Measurements from ENCODE around the gene AP1B1. TPM values are rescaled to one million over a fixed set of nuclear protein-coding genes. Genes with fewer than 3 reads are reported as not detected.

AP1B1 gene
- polyA plus RNA-seq, 1 donor from 2014 or later = 43.8 TPM

DNA sequence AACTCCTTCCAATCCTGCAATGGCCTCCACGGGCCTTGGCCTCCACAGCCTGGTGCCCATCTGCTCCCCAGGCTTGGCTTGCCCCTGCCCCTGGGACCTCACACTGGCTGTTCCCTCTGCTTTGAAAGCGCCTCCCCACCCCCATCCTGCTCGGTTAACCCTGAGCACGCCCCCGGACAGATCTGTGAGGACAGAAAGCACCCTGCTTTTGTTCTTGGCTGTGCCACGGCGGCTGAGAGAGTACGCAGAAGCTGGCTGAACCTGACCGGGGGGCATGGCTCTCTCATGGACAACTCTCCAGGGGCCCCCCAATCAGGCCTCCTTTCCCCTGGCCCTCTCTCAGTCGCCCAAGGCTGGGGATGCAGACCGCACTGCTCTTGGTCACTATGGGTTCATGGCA lies 52.7 kb downstream of the AP1B1 start:
- Histone ChIP-seq H2AFZ (ENCODE audit: low read depth, low read length) (no peak overlapping the region), H3K4me3 (ENCODE audit: low read length) (no peak overlapping the region), H3K27ac (ENCODE audit: low read length) (no peak overlapping the region), H3K4me2 (ENCODE audit: low read length) (no peak overlapping the region), H4K20me1 (ENCODE audit: insufficient read depth) (no peaks in the 10 kb centered on the region), H3K9me3 (ENCODE audit: low read length) (no peaks in the 10 kb centered on the region), H3K9ac (ENCODE audit: low read length) (no peak overlapping the region), H3K9me2 (ENCODE audit: insufficient read depth, low read length) (no peaks in the 10 kb centered on the region), H3K36me3 (ENCODE audit: insufficient read depth, low read length) (no peaks in the 10 kb centered on the region), H3K27me3 (ENCODE audit: insufficient read depth, low read depth, low read length) (no peaks in the 10 kb centered on the region), H3K79me2 (replicated peaks; ENCODE audit: insufficient read depth, low read length) (no peaks in the 10 kb centered on the region), H3F3A (ENCODE audit: insufficient read depth, low read length, poor library complexity, severe bottlenecking) (no peaks in the 10 kb centered on the region)
- no peak for TF ChIP-seq EZH2 (IDR thresholded peaks at IDR 0.05; ENCODE audit: borderline replicate concordance, insufficient read depth, low read length, poor library complexity, severe bottlenecking)
- no peak for TF ChIP-seq EP300 (conservative IDR thresholded peaks at IDR 0.05; ENCODE audit: poor library complexity, severe bottlenecking)
- TF ChIP-seq REST (IDR thresholded peaks at IDR 0.05; ENCODE audit: borderline replicate concordance) = no peak
- no peak for TF ChIP-seq POLR2AphosphoS5 (IDR thresholded peaks at IDR 0.05)
- TF ChIP-seq RAD21 (conservative IDR thresholded peaks at IDR 0.05) = no peak
- TF ChIP-seq MXI1 (conservative IDR thresholded peaks at IDR 0.05; ENCODE audit: poor library complexity, severe bottlenecking) = no peak
- no peak for TF ChIP-seq SMC3 (conservative IDR thresholded peaks at IDR 0.05; ENCODE audit: poor library complexity)
- no peak for TF ChIP-seq CTCF (IDR thresholded peaks at IDR 0.05; ENCODE audit: poor library complexity, severe bottlenecking)
- TF ChIP-seq TAF1 (IDR thresholded peaks at IDR 0.05; ENCODE audit: low read depth) = no peak

- Histone ChIP-seq H3K4me3 (ENCODE audit: low read length) (no peak overlapping the region), H3K9me2 (ENCODE audit: insufficient read depth, low read length) (no peaks in the 10 kb centered on the region), H3K27me3 (ENCODE audit: insufficient read depth, low read depth, low read length) (no peaks in the 10 kb centered on the region), H3F3A (ENCODE audit: insufficient read depth, low read length, poor library complexity, severe bottlenecking) (no peaks in the 10 kb centered on the region), H3K36me3 (ENCODE audit: insufficient read depth, low read length) (no peaks in the 10 kb centered on the region), H3K9ac (ENCODE audit: low read length) (no peak overlapping the region), H3K4me2 (ENCODE audit: low read length) (no peak overlapping the region), H3K9me3 (ENCODE audit: low read length) (no peaks in the 10 kb centered on the region), H4K20me1 (ENCODE audit: insufficient read depth) (no peaks in the 10 kb centered on the region), H3K79me2 (replicated peaks; ENCODE audit: insufficient read depth, low read length) (no peaks in the 10 kb centered on the region), H2AFZ (ENCODE audit: low read depth, low read length) (no peak overlapping the region), H3K27ac (ENCODE audit: low read length) (no peak overlapping the region)
- TF ChIP-seq CTCF (IDR thresholded peaks at IDR 0.05; ENCODE audit: poor library complexity, severe bottlenecking) = no peak
- TF ChIP-seq RAD21 (conservative IDR thresholded peaks at IDR 0.05) = no peak
- no peak for TF ChIP-seq POLR2AphosphoS5 (IDR thresholded peaks at IDR 0.05)
- TF ChIP-seq EP300 (conservative IDR thresholded peaks at IDR 0.05; ENCODE audit: poor library complexity, severe bottlenecking) = no peak
- TF ChIP-seq REST (IDR thresholded peaks at IDR 0.05; ENCODE audit: borderline replicate concordance) = no peak
- TF ChIP-seq TAF1 (IDR thresholded peaks at IDR 0.05; ENCODE audit: low read depth) = no peak
- no peak for TF ChIP-seq MXI1 (conservative IDR thresholded peaks at IDR 0.05; ENCODE audit: poor library complexity, severe bottlenecking)
- TF ChIP-seq SMC3 (conservative IDR thresholded peaks at IDR 0.05; ENCODE audit: poor library complexity) = no peak
- TF ChIP-seq EZH2 (IDR thresholded peaks at IDR 0.05; ENCODE audit: borderline replicate concordance, insufficient read depth, low read length, poor library complexity, severe bottlenecking) = no peak
Measured at GRCh38 chr22:29334696-29335344, 53.5 kb downstream of the AP1B1 start.
